ENCODE results near the gene GALNT18.

The GALNT18 gene

DNA sequence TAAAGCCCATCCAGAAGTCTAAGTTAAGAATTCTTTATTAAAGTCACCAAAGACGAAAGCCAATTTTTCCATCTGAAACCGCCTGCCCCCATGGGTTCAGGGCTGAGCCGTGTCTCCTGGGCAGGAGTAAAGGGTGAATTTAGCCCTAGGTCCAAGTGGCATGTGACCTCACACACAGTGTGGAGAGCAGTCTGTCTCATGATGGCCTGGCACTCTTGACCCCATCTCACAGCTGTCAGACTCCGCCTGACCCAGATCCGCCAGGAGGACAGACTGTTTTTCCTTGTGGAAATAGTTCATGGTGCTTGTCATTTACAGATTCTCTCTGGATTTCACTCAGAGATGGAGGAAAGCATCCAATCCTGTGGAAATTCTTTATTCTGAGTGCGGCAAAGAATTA lies 109.7 kb downstream of the GALNT18 start:
- H2AFZ ChIP-seq (ENCODE audit: low read depth) = no peak overlapping the region
- no peaks in the 10 kb centered on the region for H3K4me1 ChIP-seq (ENCODE audit: low read depth, poor library complexity, severe bottlenecking)
- no peak overlapping the region for H3K4me3 ChIP-seq (IDR thresholded peaks at IDR 0.05; ENCODE audit: insufficient read depth, low read depth, low read length)
- H3K27ac ChIP-seq = no peak overlapping the region
- no peaks in the 10 kb centered on the region for H3K27me3 ChIP-seq (ENCODE audit: insufficient read depth, low read depth)
- no peaks in the 10 kb centered on the region for H3K36me3 ChIP-seq (ENCODE audit: insufficient read depth)
- no peak overlapping the region for H3K9ac ChIP-seq
- H3K4me2 ChIP-seq = no peak overlapping the region
- peaks cover 9% of the 10 kb centered on the region; the same call in 1 of the 2 replicates for H3K79me2 ChIP-seq (ENCODE audit: insufficient read depth, low read depth)
- TF ChIP-seq, protein P1, sequence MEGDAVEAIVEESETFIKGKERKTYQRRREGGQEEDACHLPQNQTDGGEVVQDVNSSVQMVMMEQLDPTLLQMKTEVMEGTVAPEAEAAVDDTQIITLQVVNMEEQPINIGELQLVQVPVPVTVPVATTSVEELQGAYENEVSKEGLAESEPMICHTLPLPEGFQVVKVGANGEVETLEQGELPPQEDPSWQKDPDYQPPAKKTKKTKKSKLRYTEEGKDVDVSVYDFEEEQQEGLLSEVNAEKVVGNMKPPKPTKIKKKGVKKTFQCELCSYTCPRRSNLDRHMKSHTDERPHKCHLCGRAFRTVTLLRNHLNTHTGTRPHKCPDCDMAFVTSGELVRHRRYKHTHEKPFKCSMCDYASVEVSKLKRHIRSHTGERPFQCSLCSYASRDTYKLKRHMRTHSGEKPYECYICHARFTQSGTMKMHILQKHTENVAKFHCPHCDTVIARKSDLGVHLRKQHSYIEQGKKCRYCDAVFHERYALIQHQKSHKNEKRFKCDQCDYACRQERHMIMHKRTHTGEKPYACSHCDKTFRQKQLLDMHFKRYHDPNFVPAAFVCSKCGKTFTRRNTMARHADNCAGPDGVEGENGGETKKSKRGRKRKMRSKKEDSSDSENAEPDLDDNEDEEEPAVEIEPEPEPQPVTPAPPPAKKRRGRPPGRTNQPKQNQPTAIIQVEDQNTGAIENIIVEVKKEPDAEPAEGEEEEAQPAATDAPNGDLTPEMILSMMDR (conservative IDR thresholded peaks at IDR 0.05; ENCODE audit: low read depth, low read length) = no peak
- no peaks in the 10 kb centered on the region for H4K20me1 ChIP-seq (ENCODE audit: insufficient read depth)

DNA sequence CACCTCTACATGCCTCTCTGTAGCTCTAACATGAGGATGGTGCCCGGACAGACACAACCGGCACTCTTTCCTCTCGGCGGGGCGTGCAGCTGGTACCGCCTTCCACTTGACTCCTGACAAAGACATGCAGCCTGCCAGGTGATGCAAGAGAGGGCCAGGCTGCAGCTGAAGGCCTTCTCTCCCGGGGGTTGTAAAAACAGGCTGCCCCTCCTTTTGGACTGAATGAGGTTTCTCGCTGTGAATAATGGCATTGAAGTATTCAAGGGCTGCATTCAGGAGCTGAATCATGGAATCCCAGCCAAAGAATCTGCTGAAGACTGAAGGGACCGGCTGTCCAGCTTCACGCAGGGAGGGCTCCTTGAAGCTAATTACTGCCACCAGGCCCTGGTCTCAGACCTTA lies 110.9 kb downstream of the GALNT18 start:
- Histone ChIP-seq H3K36me3 (ENCODE audit: insufficient read depth) (no peaks in the 10 kb centered on the region), H3K4me2 (no peak overlapping the region), H3K9ac (no peak overlapping the region), H3K79me2 (ENCODE audit: insufficient read depth, low read depth) (peaks cover 9% of the 10 kb centered on the region; the same call in 1 of the 2 replicates), H2AFZ (ENCODE audit: low read depth) (no peak overlapping the region), H3K27ac (no peak overlapping the region), H3K27me3 (ENCODE audit: insufficient read depth, low read depth) (no peaks in the 10 kb centered on the region), H3K4me1 (ENCODE audit: low read depth, poor library complexity, severe bottlenecking) (no peaks in the 10 kb centered on the region), H3K4me3 (IDR thresholded peaks at IDR 0.05; ENCODE audit: insufficient read depth, low read depth, low read length) (no peak overlapping the region), H4K20me1 (ENCODE audit: insufficient read depth) (no peaks in the 10 kb centered on the region)
- TF ChIP-seq, protein P1 (conservative IDR thresholded peaks at IDR 0.05; ENCODE audit: low read depth, low read length) = no peak

DNA sequence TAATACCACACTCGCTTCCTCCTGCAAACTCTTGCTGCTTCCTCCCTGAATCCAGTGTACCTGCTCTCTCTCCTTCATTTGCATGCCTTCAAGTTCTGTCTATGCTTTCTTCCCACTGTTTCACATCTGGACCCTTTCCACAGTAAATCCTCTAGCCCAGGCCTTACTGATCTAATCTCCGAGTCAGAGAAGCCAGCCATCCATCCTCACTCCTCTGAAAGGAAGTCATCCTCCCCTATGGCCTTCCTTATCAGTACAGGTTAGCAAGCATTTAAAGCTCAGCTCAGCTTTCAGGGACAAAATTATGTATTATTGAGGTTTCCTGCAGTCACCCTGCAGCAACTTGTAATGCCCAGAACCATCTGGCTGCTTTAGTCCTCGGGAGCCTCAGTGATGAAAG lies 116.1 kb downstream of the GALNT18 start:
- TF ChIP-seq, protein P1 (conservative IDR thresholded peaks at IDR 0.05; ENCODE audit: low read depth, low read length) = no peak
- no peak overlapping the region for H3K4me3 ChIP-seq (IDR thresholded peaks at IDR 0.05; ENCODE audit: insufficient read depth, low read depth, low read length)

DNA sequence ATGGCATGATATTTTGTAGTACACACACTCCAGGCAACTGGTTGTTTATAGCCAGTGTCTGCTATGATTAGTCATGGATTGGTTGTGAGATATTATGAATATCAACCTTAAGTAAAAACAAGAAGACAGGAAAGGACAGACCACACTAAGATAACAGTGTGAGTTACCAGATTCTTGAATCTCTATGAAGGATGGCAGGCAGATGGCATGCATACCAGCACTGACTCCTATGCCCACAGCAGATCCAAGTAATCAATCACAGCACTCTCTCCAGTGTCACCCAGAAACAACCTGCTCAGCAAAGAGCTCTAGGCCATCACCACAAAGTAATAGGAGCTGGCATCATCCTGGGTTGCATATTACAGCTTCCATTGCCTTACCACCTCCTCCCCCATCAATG lies 116.6 kb downstream of the GALNT18 start:
- H3K27ac ChIP-seq = no peak overlapping the region
- H3K36me3 ChIP-seq (ENCODE audit: insufficient read depth) = no peaks in the 10 kb centered on the region
- peaks cover 13% of the 10 kb centered on the region; the same call in 1 of the 2 replicates for H3K79me2 ChIP-seq (ENCODE audit: insufficient read depth, low read depth)
- TF ChIP-seq, protein P1 (conservative IDR thresholded peaks at IDR 0.05; ENCODE audit: low read depth, low read length) = no peak
- no peak overlapping the region for H3K4me2 ChIP-seq
- H3K4me1 ChIP-seq (ENCODE audit: low read depth, poor library complexity, severe bottlenecking) = peaks cover under 1% of the 10 kb centered on the region
- no peak overlapping the region for H2AFZ ChIP-seq (ENCODE audit: low read depth)
- H3K27me3 ChIP-seq (ENCODE audit: insufficient read depth, low read depth) = no peaks in the 10 kb centered on the region
- H4K20me1 ChIP-seq (ENCODE audit: insufficient read depth) = no peaks in the 10 kb centered on the region
- no peak overlapping the region for H3K9ac ChIP-seq
- no peak overlapping the region for H3K4me3 ChIP-seq (IDR thresholded peaks at IDR 0.05; ENCODE audit: insufficient read depth, low read depth, low read length)

More for the DNA sequence above, 116.1 kb downstream of the GALNT18 start:
- Histone ChIP-seq H2AFZ (ENCODE audit: low read depth) (no peak overlapping the region), H3K27me3 (ENCODE audit: insufficient read depth, low read depth) (no peaks in the 10 kb centered on the region), H3K9ac (no peak overlapping the region), H4K20me1 (ENCODE audit: insufficient read depth) (no peaks in the 10 kb centered on the region), H3K4me1 (ENCODE audit: low read depth, poor library complexity, severe bottlenecking) (no peaks in the 10 kb centered on the region), H3K4me2 (no peak overlapping the region), H3K27ac (no peak overlapping the region), H3K36me3 (ENCODE audit: insufficient read depth) (no peaks in the 10 kb centered on the region), H3K79me2 (ENCODE audit: insufficient read depth, low read depth) (peaks cover 16% of the 10 kb centered on the region; the same call in 1 of the 2 replicates)

Data from KMS-11 (cell line).